HepG2 (cell line): Measurements from ENCODE around the gene SAP130.

Experiments used
- CTCF ChIP-seq: sonication (generic); formaldehyde crosslinking; IDR thresholded peaks from 2 replicates; pipeline ENCODE4 v1.5.0; 2020; ENCODE audit warnings: mild to moderate bottlenecking, missing genetic modification reagents, moderate library complexity
- KDM1A ChIP-seq: IDR thresholded peaks from 2 replicates; pipeline ENCODE4 v1.6.1; 2016; ENCODE audit warnings: missing compliant biosample characterization
- POLR2A ChIP-seq, 2 experiments: IDR thresholded peaks; 2 replicates each; pipeline ENCODE4 v1.6.1; 2011; ENCODE audit warnings: low read depth in 2 of 2, low read length in 2 of 2, mild to moderate bottlenecking in 1 of 2, moderate library complexity in 1 of 2; ENCODE audit not compliant: insufficient read depth in 1 of 2
- SUZ12 ChIP-seq: fragments of 150-350 bp; IDR thresholded peaks from 2 replicates; pipeline ENCODE4 v1.6.1; 2014; ENCODE audit warnings: low read depth, low read length
- ZNF280D ChIP-seq: sonication (generic); formaldehyde crosslinking; IDR thresholded peaks from 2 replicates; pipeline ENCODE4 v1.5.1; 2020; ENCODE audit warnings: mild to moderate bottlenecking, missing genetic modification reagents

GRCh38 chr2:127957240-127957639, 70.6 kb downstream of the SAP130 start:
- TF ChIP-seq SUZ12 (no peak), POLR2A (IDR thresholded peaks at IDR 0.05; ENCODE audit: insufficient read depth in 1 of 2, low read depth in 2 of 2, low read length in 2 of 2) (no peak), ZNF280D (CRISPR knock-in tag) (no peak), CTCF (CRISPR knock-in tag) (no peak), KDM1A (CRISPR knock-in tag) (no peak)
